Progenitor cell of endocrine pancreas (in vitro differentiated cells): ENCODE data around the gene RUNX1. TPM values are rescaled to one million over a fixed set of nuclear protein-coding genes. Genes with fewer than 3 reads are reported as not detected.

ENCODE experiments used
- DNase-seq: peaks from one replicate; pipeline ENCODE4 v3.0.0; 2021; ENCODE audit warnings: low spot score; ENCODE audit not compliant: unreplicated experiment
- H3K27ac Mint-ChIP-seq: 2 replicates; pipeline ENCODE4 v1.8.0; 2021; ENCODE audit warnings: mild to moderate bottlenecking, moderate library complexity, mixed read lengths
- H3K27me3 Mint-ChIP-seq: 2 replicates; pipeline ENCODE4 v1.8.0; 2021; ENCODE audit warnings: mixed read lengths
- H3K36me3 Mint-ChIP-seq: 2 replicates; pipeline ENCODE4 v1.8.0; 2022; ENCODE audit warnings: mixed read lengths; ENCODE audit not compliant: insufficient read depth
- H3K4me1 Mint-ChIP-seq: 2 replicates; pipeline ENCODE4 v1.8.0; 2021; ENCODE audit warnings: low read depth, mixed read lengths
- H3K4me3 Mint-ChIP-seq: 2 replicates; pipeline ENCODE4 v1.8.0; 2021; ENCODE audit warnings: low read depth, mild to moderate bottlenecking, moderate library complexity, mixed read lengths
- H3K9me3 Mint-ChIP-seq: 2 replicates; pipeline ENCODE4 v1.8.0; 2021; ENCODE audit warnings: low read depth, mixed read lengths
- total RNA-seq: library from RNA; stranded (reverse); gene quantifications from 2 replicates; pipeline ENCODE4 v1.2.1, GENCODE V29; 2021
- TF ChIP-seq, protein P1 (sequence below): fragments of 200-600 bp; sonication (generic); IDR thresholded peaks from one replicate; pipeline ENCODE4 v1.5.0; 2021; ENCODE audit warnings: antibody characterized with exemption, mild to moderate bottlenecking; ENCODE audit not compliant: unreplicated experiment

Gene RUNX1
- total RNA-seq, 1 donor from 2014 or later, result 7.1 TPM

DNA sequence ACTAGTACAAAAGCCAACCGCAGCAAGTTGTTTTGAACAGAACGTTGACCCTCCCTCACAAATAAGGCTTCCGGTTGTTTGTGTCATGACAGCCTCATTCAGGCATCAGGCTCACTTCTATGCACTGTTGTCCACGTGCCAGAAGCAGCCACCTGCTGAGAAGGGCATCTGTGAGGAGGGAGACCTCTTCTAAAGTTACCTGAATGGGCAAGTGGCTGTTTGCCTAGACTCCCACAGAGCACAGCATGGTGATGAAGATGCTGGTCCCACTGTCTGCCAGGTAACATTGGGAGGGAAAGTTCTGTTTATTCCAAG is 204.2 kb downstream of the RUNX1 start:
- Mint-ChIP-seq H3K4me1 (peaks cover 25% of the 10 kb centered on the region), H3K4me3 (no peak overlapping the region), H3K27me3 (peaks cover 12% of the 10 kb centered on the region), H3K36me3 (no peaks in the 10 kb centered on the region), H3K27ac (peak overlapping the region; percentile 90), H3K9me3 (no peaks in the 10 kb centered on the region)
- DNase-seq, result no peak
- TF ChIP-seq, protein P1, sequence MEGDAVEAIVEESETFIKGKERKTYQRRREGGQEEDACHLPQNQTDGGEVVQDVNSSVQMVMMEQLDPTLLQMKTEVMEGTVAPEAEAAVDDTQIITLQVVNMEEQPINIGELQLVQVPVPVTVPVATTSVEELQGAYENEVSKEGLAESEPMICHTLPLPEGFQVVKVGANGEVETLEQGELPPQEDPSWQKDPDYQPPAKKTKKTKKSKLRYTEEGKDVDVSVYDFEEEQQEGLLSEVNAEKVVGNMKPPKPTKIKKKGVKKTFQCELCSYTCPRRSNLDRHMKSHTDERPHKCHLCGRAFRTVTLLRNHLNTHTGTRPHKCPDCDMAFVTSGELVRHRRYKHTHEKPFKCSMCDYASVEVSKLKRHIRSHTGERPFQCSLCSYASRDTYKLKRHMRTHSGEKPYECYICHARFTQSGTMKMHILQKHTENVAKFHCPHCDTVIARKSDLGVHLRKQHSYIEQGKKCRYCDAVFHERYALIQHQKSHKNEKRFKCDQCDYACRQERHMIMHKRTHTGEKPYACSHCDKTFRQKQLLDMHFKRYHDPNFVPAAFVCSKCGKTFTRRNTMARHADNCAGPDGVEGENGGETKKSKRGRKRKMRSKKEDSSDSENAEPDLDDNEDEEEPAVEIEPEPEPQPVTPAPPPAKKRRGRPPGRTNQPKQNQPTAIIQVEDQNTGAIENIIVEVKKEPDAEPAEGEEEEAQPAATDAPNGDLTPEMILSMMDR, result no peak

DNA sequence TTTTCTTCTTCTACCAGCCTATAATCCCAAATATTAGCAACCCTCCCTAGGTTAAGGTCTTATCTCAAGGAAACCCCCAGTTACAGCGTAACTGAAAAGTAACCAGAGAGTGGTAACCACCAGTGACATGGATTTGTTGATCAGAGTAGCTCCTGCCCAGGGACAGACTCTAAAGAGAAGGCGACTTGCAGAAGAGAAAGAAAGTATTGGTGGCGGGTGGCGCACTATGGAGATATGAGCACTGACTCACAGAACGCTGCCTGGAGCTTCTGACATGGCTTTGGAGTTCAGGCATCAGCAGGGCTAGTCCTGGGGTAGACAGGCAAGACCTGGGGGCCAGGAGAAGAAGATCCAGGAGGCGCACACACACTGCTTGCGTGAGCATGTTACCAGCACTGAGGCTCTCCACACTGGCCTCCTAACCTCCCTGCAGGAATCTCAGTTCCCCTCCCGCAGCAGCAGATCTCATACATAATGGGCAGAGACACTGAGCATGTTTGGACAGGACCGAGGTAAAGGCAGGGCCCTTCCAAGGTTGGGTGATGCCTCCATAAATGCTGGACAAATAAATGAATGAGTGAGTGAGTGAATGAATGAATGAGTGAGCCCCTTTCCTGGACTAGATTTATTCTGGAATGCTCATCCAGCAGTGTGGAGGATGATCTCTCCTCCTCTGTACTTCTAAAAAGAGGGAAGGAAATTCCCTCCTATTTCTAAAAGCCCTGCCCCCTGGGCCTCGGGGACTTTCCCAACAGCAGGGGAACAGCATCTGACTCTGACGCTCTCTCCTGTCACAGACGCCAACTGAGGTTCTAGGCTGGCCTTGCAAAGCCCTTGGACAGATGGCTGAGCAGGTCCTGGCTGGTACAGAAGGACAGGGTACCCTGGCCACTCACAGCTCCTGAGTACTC is 204.8 kb downstream of the RUNX1 start:
- H3K9me3 Mint-ChIP-seq, result no peaks in the 10 kb centered on the region
- H3K4me1 Mint-ChIP-seq, result peaks cover 25% of the 10 kb centered on the region
- H3K27ac Mint-ChIP-seq, result peak overlapping the region; percentile 90
- H3K36me3 Mint-ChIP-seq, result no peaks in the 10 kb centered on the region
- no peak for DNase-seq
- TF ChIP-seq, protein P1, result no peak
- peaks cover 12% of the 10 kb centered on the region for H3K27me3 Mint-ChIP-seq
- H3K4me3 Mint-ChIP-seq, result no peak overlapping the region

DNA sequence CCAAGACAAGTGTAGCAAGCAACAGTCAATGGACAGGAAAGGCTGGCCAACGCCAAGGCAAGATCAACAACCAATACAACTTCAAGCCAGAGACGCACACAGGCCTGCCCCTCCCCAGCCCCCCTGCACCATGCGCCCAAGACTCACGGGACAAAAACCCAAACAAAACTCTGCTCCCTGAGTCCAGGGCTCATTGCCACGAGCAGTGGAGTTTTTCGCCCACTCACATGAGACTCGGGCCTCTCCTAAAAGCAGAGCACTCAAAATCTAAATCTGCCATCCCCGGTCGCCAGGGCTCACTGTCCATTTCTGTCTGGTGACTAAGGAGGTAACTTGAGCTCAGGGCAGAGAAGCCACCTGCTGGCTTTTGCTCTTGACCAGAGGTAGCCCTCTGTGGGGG is 205.5 kb downstream of the RUNX1 start:
- no peak for DNase-seq
- H3K4me1 Mint-ChIP-seq, result peaks cover 25% of the 10 kb centered on the region
- no peak overlapping the region for H3K4me3 Mint-ChIP-seq
- no peaks in the 10 kb centered on the region for H3K9me3 Mint-ChIP-seq
- TF ChIP-seq, protein P1, result no peak
- H3K27ac Mint-ChIP-seq, result no peak overlapping the region
- H3K27me3 Mint-ChIP-seq, result peaks cover 12% of the 10 kb centered on the region
- H3K36me3 Mint-ChIP-seq, result no peaks in the 10 kb centered on the region

DNA sequence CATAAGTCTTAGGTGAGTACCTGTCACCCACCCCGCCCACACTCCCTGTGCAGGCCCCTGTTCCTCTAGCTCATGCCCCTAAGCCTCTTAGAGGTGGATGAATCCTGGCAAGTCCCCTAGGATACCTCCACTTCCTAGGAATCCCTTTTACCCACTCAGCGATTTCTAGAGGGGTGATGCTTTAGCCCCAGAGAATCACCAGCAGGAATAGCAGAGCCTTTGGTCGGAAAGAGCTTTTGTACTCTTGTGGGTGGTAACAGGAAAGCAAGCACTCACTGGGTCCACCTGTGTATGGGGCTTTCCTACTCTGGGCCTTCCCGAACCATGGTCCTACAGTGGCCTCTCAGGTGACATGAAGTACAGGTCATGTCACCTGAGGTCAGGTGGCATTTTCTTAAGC is 207.9 kb downstream of the RUNX1 start:
- H3K4me3 Mint-ChIP-seq, result no peak overlapping the region
- H3K4me1 Mint-ChIP-seq, result peaks cover 17% of the 10 kb centered on the region
- no peak overlapping the region for H3K27ac Mint-ChIP-seq
- no peak for DNase-seq
- peaks cover 12% of the 10 kb centered on the region for H3K27me3 Mint-ChIP-seq
- no peaks in the 10 kb centered on the region for H3K9me3 Mint-ChIP-seq
- TF ChIP-seq, protein P1, result no peak
- no peaks in the 10 kb centered on the region for H3K36me3 Mint-ChIP-seq

DNA sequence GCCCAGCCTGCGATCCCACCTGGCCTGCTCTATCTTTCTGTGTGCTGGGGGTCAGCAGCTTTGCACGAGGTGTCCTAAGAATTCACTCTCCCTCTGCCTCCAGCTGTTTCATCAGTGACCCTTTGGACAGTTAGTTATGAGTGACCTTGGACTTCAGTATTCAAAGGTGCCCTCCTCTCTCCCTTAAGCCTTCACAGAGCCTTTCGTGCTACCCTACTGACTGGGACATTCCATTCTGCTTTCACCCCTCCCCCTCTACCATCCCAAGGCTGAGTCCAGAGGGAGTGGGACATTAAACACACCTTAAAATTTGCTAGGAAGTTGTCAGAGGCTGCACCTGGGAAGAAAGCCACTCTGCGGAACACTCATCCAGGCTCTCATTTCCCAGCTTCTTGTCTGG is 208.4 kb downstream of the RUNX1 start:
- Mint-ChIP-seq H3K4me1 (peaks cover 13% of the 10 kb centered on the region), H3K9me3 (no peaks in the 10 kb centered on the region), H3K27ac (no peak overlapping the region), H3K36me3 (no peaks in the 10 kb centered on the region), H3K4me3 (no peak overlapping the region), H3K27me3 (peaks cover 12% of the 10 kb centered on the region)
- TF ChIP-seq, protein P1, result no peak
- no peak for DNase-seq
